Testis (tissue), 3 donors: ENCODE data around the gene F12. TPM values are rescaled to one million over a fixed set of nuclear protein-coding genes. Genes with fewer than 3 reads are reported as not detected.

Experiments used
- DNase-seq: peaks from one replicate; pipeline ENCODE4 v3.0.0-alpha.2; 2019
- H3K27ac ChIP-seq, 2 donors: fragments of 200-600 bp; sonication (generic); one replicate each; pipeline ENCODE4 v1.5.1; 2019
- H3K27me3 ChIP-seq: fragments of 200-600 bp; sonication (generic); one replicate; pipeline ENCODE4 v1.5.1; 2019
- H3K36me3 ChIP-seq: fragments of 200-600 bp; sonication (generic); one replicate; pipeline ENCODE4 v1.5.1; 2017; ENCODE audit warnings: low read depth; ENCODE audit errors: missing control alignments
- H3K4me1 ChIP-seq: fragments of 200-600 bp; sonication (generic); one replicate; pipeline ENCODE4 v1.5.1; 2019
- H3K4me3 ChIP-seq, 2 donors: fragments of 200-600 bp; sonication (generic); one replicate each; pipeline ENCODE4 v1.5.1; 2017 to 2019
- H3K9me3 ChIP-seq: fragments of 200-600 bp; sonication (generic); one replicate; pipeline ENCODE4 v1.5.1; 2017
- POLR2A ChIP-seq: fragments of 450-650 bp; IDR thresholded peaks from one replicate; pipeline ENCODE4 v1.6.1; 2017; ENCODE audit warnings: antibody characterized with exemption, mild to moderate bottlenecking, moderate library complexity
- WGBS, 2 donors: methylation state at CpG; one replicate each; pipeline ENCODE4 v1.1.5; 2018; 5-methylcytosine and 5-hydroxymethylcytosine counted together
- intact Hi-C: fragments of 100-400 bp; cut with DNase I; formaldehyde crosslinking; loops from one replicate; pipeline ENCODE4 v1.15.1; 2023; ENCODE audit warnings: low total_unique reads
- polyA plus RNA-seq: library from polyadenylated mRNA; stranded (reverse); fragments of 350-450 nt; fragmentation: Illumina TruSeq; extraction: RNeasy Lipid Tissue Mini Kit (QIAGEN cat#74804); gene quantifications from one replicate; pipeline ENCODE4 v1.2.3, GENCODE V29; 2014; ENCODE audit warnings: low read depth, low replicate concordance; ENCODE audit not compliant: insufficient read depth
- total RNA-seq, 2 donors: library from RNA; depleted of rRNA; stranded (reverse); fragments of >200 nt; gene quantifications; one replicate each; pipeline ENCODE4 v1.2.3, GENCODE V29; 2016
- TF ChIP-seq, protein P1 (sequence below), 3 experiments: fragments of 450-650 bp in 2 of 3; fragments of 200-600 bp in 1 of 3; sonication (generic) in 1 of 3; IDR thresholded peaks; one replicate each; pipeline ENCODE4 v1.5.1; 2016 to 2019; ENCODE audit warnings: antibody characterized with exemption in 3 of 3, mild to moderate bottlenecking in 2 of 3, moderate library complexity in 1 of 3

Gene F12
- total and polyA plus RNA-seq, 3 donors from 2014 or later, result 4.9 to 5.8 (median 5.3) TPM

- WGBS, 2 donors, result 71 to 72% methylated on average over 15 to 29 of the region's 29 CpGs
- Histone ChIP-seq H3K9me3 (no peaks in the 10 kb centered on the region), H3K36me3 (no peaks in the 10 kb centered on the region), H3K27ac (no peak overlapping the region), H3K27me3 (no peaks in the 10 kb centered on the region), H3K4me1 (peaks cover 22% of the 10 kb centered on the region), H3K4me3 (no peak overlapping the region)
- DNase-seq, result no peak
- intact Hi-C loops, result no loop called here
- TF ChIP-seq, protein P1, sequence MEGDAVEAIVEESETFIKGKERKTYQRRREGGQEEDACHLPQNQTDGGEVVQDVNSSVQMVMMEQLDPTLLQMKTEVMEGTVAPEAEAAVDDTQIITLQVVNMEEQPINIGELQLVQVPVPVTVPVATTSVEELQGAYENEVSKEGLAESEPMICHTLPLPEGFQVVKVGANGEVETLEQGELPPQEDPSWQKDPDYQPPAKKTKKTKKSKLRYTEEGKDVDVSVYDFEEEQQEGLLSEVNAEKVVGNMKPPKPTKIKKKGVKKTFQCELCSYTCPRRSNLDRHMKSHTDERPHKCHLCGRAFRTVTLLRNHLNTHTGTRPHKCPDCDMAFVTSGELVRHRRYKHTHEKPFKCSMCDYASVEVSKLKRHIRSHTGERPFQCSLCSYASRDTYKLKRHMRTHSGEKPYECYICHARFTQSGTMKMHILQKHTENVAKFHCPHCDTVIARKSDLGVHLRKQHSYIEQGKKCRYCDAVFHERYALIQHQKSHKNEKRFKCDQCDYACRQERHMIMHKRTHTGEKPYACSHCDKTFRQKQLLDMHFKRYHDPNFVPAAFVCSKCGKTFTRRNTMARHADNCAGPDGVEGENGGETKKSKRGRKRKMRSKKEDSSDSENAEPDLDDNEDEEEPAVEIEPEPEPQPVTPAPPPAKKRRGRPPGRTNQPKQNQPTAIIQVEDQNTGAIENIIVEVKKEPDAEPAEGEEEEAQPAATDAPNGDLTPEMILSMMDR (IDR thresholded peaks at IDR 0.05), result no peak
- TF ChIP-seq POLR2A, result no peak
Observed at GRCh38 chr5:177367981-177368868, 41.1 kb downstream of the F12 start.

GRCh38 chr5:177367323-177367848 lies 42.0 kb downstream of the F12 start:
- Histone ChIP-seq H3K4me3 (peak overlapping the region; percentile 49 to 62), H3K27me3 (no peaks in the 10 kb centered on the region), H3K9me3 (no peaks in the 10 kb centered on the region), H3K4me1 (peaks cover 22% of the 10 kb centered on the region), H3K36me3 (no peaks in the 10 kb centered on the region), H3K27ac (peak overlapping the region; percentile 90 to 91)
- TF ChIP-seq, protein P1 (IDR thresholded peaks at IDR 0.05), result no peak
- no peak for TF ChIP-seq POLR2A
- no peak for DNase-seq
- WGBS, 2 donors, result 32% methylated on average over 42 of the region's 46 CpGs; no CpG with 5 or more reads in 1 of the 2 donors
- intact Hi-C loops, result no loop called here

- no peaks in the 10 kb centered on the region for H3K27me3 ChIP-seq
- no peaks in the 10 kb centered on the region for H3K36me3 ChIP-seq
- H3K27ac ChIP-seq, result peak overlapping the region; percentile 90 to 91
- DNase-seq, result peak; percentile 93
- intact Hi-C loops, result no loop called here
- peaks cover 22% of the 10 kb centered on the region for H3K4me1 ChIP-seq
- no peaks in the 10 kb centered on the region for H3K9me3 ChIP-seq
- H3K4me3 ChIP-seq, result peak overlapping the region; percentile 49 to 62
- TF ChIP-seq POLR2A, result no peak
- TF ChIP-seq, protein P1 (IDR thresholded peaks at IDR 0.05), result no peak
- 5 to 7% methylated on average over 27 to 36 of the region's 36 CpGs for whole genome bisulfite sequencing, 2 donors
Observed at GRCh38 chr5:177366528-177367322, 42.6 kb downstream of the F12 start.

- H3K4me1 ChIP-seq, result peaks cover 22% of the 10 kb centered on the region
- intact Hi-C loops, result no loop called here
- 70 to 76% methylated on average over 9 to 14 of the region's 14 CpGs for WGBS, 2 donors
- peak overlapping the region; percentile 90 to 91 for H3K27ac ChIP-seq
- no peak overlapping the region for H3K4me3 ChIP-seq
- no peak for TF ChIP-seq POLR2A
- TF ChIP-seq, protein P1 (IDR thresholded peaks at IDR 0.05), result no peak
- DNase-seq, result no peak
- no peaks in the 10 kb centered on the region for H3K27me3 ChIP-seq
- H3K36me3 ChIP-seq, result no peaks in the 10 kb centered on the region
- H3K9me3 ChIP-seq, result no peaks in the 10 kb centered on the region
Observed at GRCh38 chr5:177365845-177366527, 43.4 kb downstream of the F12 start.
